Uterus (tissue), 2 donors: ENCODE results near the gene PTPRD.

Source experiments
- CTCF ChIP-seq, 4 experiments: fragments of 200-600 bp in 2 of 4; fragments of 450-650 bp in 2 of 4; sonication (generic) in 2 of 4; IDR thresholded peaks; one replicate each; pipeline ENCODE4 v1.5.1; 2016 to 2019; ENCODE audit warnings: antibody characterized with exemption in 4 of 4, mild to moderate bottlenecking in 2 of 4, moderate library complexity in 1 of 4
- POLR2A ChIP-seq, 2 donors: fragments of 450-650 bp; IDR thresholded peaks; one replicate each; pipeline ENCODE4 v1.6.1; 2016; ENCODE audit warnings: antibody characterized with exemption in 2 of 2, mild to moderate bottlenecking in 1 of 2, moderate library complexity in 1 of 2

- TF ChIP-seq CTCF (IDR thresholded peaks at IDR 0.05) (no peak), POLR2A (IDR thresholded peaks at IDR 0.05) (no peak)
Measured at GRCh38 chr9:8651070-8651845, 1961.5 kb downstream of the PTPRD start.
